HepG2 (cell line): Measurements from ENCODE around the gene TRMT112. TPM values are rescaled to one million over a fixed set of nuclear protein-coding genes. Genes with fewer than 3 reads are reported as not detected.

Experiments used
- ADNP ChIP-seq: sonication (generic); formaldehyde crosslinking; IDR thresholded peaks from 2 replicates; pipeline ENCODE4 v1.4.0; 2020; ENCODE audit warnings: missing genetic modification reagents
- AKAP8 ChIP-seq: sonication (generic); formaldehyde crosslinking; IDR thresholded peaks from 2 replicates; pipeline ENCODE4 v1.5.1; 2020; ENCODE audit warnings: mild to moderate bottlenecking, missing genetic modification reagents
- CHD2 ChIP-seq: IDR thresholded peaks from 2 replicates; pipeline ENCODE4 v1.6.1; 2011; ENCODE audit warnings: low read depth, low read length, improper control_type of control experiment
- EHMT2 ChIP-seq: fragments of 200-600 bp; sonication (generic); IDR thresholded peaks from 2 replicates; pipeline ENCODE4 v1.7.0; 2017; ENCODE audit warnings: antibody characterized with exemption, low read depth, low read length, borderline replicate concordance
- KAT7 ChIP-seq: IDR thresholded peaks from 2 replicates; pipeline ENCODE4 v1.6.1; 2018; ENCODE audit warnings: borderline replicate concordance, missing compliant biosample characterization
- NFRKB ChIP-seq: fragments of 450-650 bp; IDR thresholded peaks from 2 replicates; pipeline ENCODE4 v1.6.1; 2017
- NR2F6 ChIP-seq, 2 experiments: IDR thresholded peaks; 2 replicates each; pipeline ENCODE4 v1.6.1; 2016; ENCODE audit warnings: antibody characterized with exemption in 1 of 2, mild to moderate bottlenecking in 1 of 2
- SAFB2 ChIP-seq: sonication (generic); formaldehyde crosslinking; IDR thresholded peaks from 2 replicates; pipeline ENCODE4 v1.5.1; 2020; ENCODE audit warnings: missing genetic modification reagents, low read depth, mild to moderate bottlenecking, borderline replicate concordance
- SSRP1 ChIP-seq: IDR thresholded peaks from 2 replicates; pipeline ENCODE4 v1.6.1; 2016; ENCODE audit warnings: control low read depth
- ZGPAT ChIP-seq: IDR thresholded peaks from 2 replicates; pipeline ENCODE4 v1.6.1; 2016; ENCODE audit warnings: mild to moderate bottlenecking
- ZNF205 ChIP-seq: IDR thresholded peaks from 2 replicates; pipeline ENCODE4 v1.6.1; 2018; ENCODE audit warnings: missing biosample characterization, missing genetic modification reagents
- ZNF362 ChIP-seq: sonication (generic); formaldehyde crosslinking; IDR thresholded peaks from 2 replicates; pipeline ENCODE4 v1.4.0; 2020; ENCODE audit warnings: missing genetic modification reagents, mild to moderate bottlenecking, borderline replicate concordance
- ZNF546 ChIP-seq: sonication (generic); formaldehyde crosslinking; conservative IDR thresholded peaks from 2 replicates; pipeline ENCODE4 v1.8.1; 2023; ENCODE audit warnings: mild to moderate bottlenecking, missing genetic modification reagents
- ZNF550 ChIP-seq: sonication (generic); formaldehyde crosslinking; IDR thresholded peaks from 2 replicates; pipeline ENCODE4 v1.4.0; 2020; ENCODE audit warnings: mild to moderate bottlenecking, missing genetic modification reagents, borderline replicate concordance
- ZNF629 ChIP-seq: sonication (generic); formaldehyde crosslinking; conservative IDR thresholded peaks from 2 replicates; pipeline ENCODE4 v1.5.0; 2020; ENCODE audit warnings: missing genetic modification reagents
- ZNF850 ChIP-seq: sonication (generic); formaldehyde crosslinking; conservative IDR thresholded peaks from 2 replicates; pipeline ENCODE4 v1.9.0; 2021; ENCODE audit warnings: mild to moderate bottlenecking, missing genetic modification reagents
- ZNF878 ChIP-seq: sonication (generic); formaldehyde crosslinking; IDR thresholded peaks from 2 replicates; pipeline ENCODE4 v1.8.1; 2023; ENCODE audit warnings: mild to moderate bottlenecking, missing genetic modification reagents, moderate library complexity
- ZNF879 ChIP-seq: sonication (generic); formaldehyde crosslinking; IDR thresholded peaks from 2 replicates; pipeline ENCODE4 v1.8.1; 2023; ENCODE audit warnings: missing genetic modification reagents
- ZNF891 ChIP-seq: sonication (generic); formaldehyde crosslinking; IDR thresholded peaks from 2 replicates; pipeline ENCODE4 v1.5.0; 2020; ENCODE audit warnings: mild to moderate bottlenecking, missing genetic modification reagents
- ZSCAN22 ChIP-seq: sonication (generic); formaldehyde crosslinking; IDR thresholded peaks from 2 replicates; pipeline ENCODE4 v1.4.0; 2020; ENCODE audit warnings: mild to moderate bottlenecking, missing genetic modification reagents
- polyA plus RNA-seq, 8 experiments: library from polyadenylated mRNA; depleted of rRNA in 3 of 8; stranded (reverse) in 7 of 8; unstranded in 1 of 8; fragments of >200 nt; fragmentation: Illumina TruSeq in 4 of 8; extraction: Trizol in 4 of 8; gene quantifications; 2 replicates each; pipeline versions ENCODE4 v1.2.1 to v1.2.3, GENCODE V29; 2011 to 2016; ENCODE audit warnings: low read depth in 4 of 8, missing spikeins in 1 of 8, mixed read lengths in 1 of 8; ENCODE audit not compliant: insufficient read depth in 1 of 8
- total RNA-seq, 5 experiments: library from RNA; depleted of rRNA; stranded (reverse); fragments of >200 nt; fragmentation: Illumina TruSeq; extraction: Trizol; gene quantifications; 2 replicates each; pipeline ENCODE4 v1.2.3, GENCODE V29; 2016; ENCODE audit warnings: low read depth in 1 of 5
- TF ChIP-seq, protein P1 (sequence below): sonication (generic); formaldehyde crosslinking; IDR thresholded peaks from 2 replicates; pipeline ENCODE4 v1.9.0; 2021; ENCODE audit warnings: missing genetic modification reagents, borderline replicate concordance

TRMT112 gene
- total and polyA plus RNA-seq, 2 of the 13 experiments (the other 11 are each of a cell fraction or from before 2014, with no cell fraction given): 186 to 409 TPM

GRCh38 chr11:64317961-64318765 lies 804 bp upstream of the TRMT112 start, which contains the start of gene PRDX5 (continued):
- TF ChIP-seq ZNF362 (no peak), AKAP8 (CRISPR knock-in tag) (no peak), ZNF546 (CRISPR knock-in tag) (0 out of 2 replicates have a peak, but pooled peaks have one; percentile 44), ZNF878 (CRISPR knock-in tag) (no peak), SSRP1 (CRISPR knock-in tag) (no peak), ADNP (no peak), ZNF891 (CRISPR knock-in tag) (no peak), ZNF629 (CRISPR knock-in tag) (no peak), KAT7 (CRISPR knock-in tag) (peak; percentile 57; the same call in 1 of the 2 replicates), ZNF205 (CRISPR knock-in tag) (no peak), CHD2 (no peak), SAFB2 (peak; percentile 75), ZNF879 (CRISPR knock-in tag) (no peak), ZNF850 (CRISPR knock-in tag) (0 out of 2 replicates have a peak, but pooled peaks have one; percentile 2), ZNF550 (CRISPR knock-in tag) (no peak), ZSCAN22 (no peak), NR2F6 (IDR thresholded peaks at IDR 0.05) (no peak), NR2F6 (CRISPR knock-in tag; IDR thresholded peaks at IDR 0.05) (0 out of 2 replicates have a peak, but pooled peaks have one; percentile 9), NFRKB (no peak), ZGPAT (CRISPR knock-in tag) (no peak), EHMT2 (no peak)
- TF ChIP-seq, protein P1, sequence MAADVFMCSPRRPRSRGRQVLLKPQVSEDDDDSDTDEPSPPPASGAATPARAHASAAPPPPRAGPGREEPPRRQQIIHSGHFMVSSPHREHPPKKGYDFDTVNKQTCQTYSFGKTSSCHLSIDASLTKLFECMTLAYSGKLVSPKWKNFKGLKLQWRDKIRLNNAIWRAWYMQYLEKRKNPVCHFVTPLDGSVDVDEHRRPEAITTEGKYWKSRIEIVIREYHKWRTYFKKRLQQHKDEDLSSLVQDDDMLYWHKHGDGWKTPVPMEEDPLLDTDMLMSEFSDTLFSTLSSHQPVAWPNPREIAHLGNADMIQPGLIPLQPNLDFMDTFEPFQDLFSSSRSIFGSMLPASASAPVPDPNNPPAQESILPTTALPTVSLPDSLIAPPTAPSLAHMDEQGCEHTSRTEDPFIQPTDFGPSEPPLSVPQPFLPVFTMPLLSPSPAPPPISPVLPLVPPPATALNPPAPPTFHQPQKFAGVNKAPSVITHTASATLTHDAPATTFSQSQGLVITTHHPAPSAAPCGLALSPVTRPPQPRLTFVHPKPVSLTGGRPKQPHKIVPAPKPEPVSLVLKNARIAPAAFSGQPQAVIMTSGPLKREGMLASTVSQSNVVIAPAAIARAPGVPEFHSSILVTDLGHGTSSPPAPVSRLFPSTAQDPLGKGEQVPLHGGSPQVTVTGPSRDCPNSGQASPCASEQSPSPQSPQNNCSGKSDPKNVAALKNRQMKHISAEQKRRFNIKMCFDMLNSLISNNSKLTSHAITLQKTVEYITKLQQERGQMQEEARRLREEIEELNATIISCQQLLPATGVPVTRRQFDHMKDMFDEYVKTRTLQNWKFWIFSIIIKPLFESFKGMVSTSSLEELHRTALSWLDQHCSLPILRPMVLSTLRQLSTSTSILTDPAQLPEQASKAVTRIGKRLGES (CRISPR knock-in tag): no peak
